Measurements from ENCODE around the gene NR2C2AP. TPM values are rescaled to one million over a fixed set of nuclear protein-coding genes. Genes with fewer than 3 reads are reported as not detected.

NR2C2AP gene
- total RNA-seq, 2 experiments from 2014 or later, result 37.8 to 40.0 TPM

GRCh38 chr19:19162495-19162894 is 40.7 kb downstream of the NR2C2AP start:
- Mint-ChIP-seq H3K36me3 (ENCODE audit: low read depth) (no peaks in the 10 kb centered on the region), H3K27ac (no peak overlapping the region), H3K4me1 (ENCODE audit: low read depth) (peaks cover 7% of the 10 kb centered on the region), H3K4me3 (no peak overlapping the region), H3K9me3 (no peaks in the 10 kb centered on the region), H3K27me3 (no peaks in the 10 kb centered on the region)
- ChIA-PET POLR2A (no interaction called here), CTCF (interaction anchor here (1.6 kb wide), 1 partner anchor 12 kb away, joined by 7 read pairs; no protein-coding TSS in a partner anchor)
- no peak for ATAC-seq
- no peak for DNase-seq
- TF ChIP-seq, protein P1, sequence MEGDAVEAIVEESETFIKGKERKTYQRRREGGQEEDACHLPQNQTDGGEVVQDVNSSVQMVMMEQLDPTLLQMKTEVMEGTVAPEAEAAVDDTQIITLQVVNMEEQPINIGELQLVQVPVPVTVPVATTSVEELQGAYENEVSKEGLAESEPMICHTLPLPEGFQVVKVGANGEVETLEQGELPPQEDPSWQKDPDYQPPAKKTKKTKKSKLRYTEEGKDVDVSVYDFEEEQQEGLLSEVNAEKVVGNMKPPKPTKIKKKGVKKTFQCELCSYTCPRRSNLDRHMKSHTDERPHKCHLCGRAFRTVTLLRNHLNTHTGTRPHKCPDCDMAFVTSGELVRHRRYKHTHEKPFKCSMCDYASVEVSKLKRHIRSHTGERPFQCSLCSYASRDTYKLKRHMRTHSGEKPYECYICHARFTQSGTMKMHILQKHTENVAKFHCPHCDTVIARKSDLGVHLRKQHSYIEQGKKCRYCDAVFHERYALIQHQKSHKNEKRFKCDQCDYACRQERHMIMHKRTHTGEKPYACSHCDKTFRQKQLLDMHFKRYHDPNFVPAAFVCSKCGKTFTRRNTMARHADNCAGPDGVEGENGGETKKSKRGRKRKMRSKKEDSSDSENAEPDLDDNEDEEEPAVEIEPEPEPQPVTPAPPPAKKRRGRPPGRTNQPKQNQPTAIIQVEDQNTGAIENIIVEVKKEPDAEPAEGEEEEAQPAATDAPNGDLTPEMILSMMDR (IDR thresholded peaks at IDR 0.05), result no peak
- intact Hi-C loops (cut with micrococcal nuclease), result no loop called here

- H3K27ac Mint-ChIP-seq, result no peak overlapping the region
- ChIA-PET CTCF (interaction anchor here (1.6 kb wide), 1 partner anchor 15 kb away, joined by 4 read pairs; no protein-coding TSS in a partner anchor), POLR2A (interaction anchor here (0.6 kb wide), 2 partner anchors 8 to 96 kb away, joined by 3 read pairs; no protein-coding TSS in a partner anchor)
- TF ChIP-seq, protein P1 (IDR thresholded peaks at IDR 0.05), result no peak
- H3K4me1 Mint-ChIP-seq (ENCODE audit: low read depth), result peaks cover 7% of the 10 kb centered on the region
- no peaks in the 10 kb centered on the region for H3K9me3 Mint-ChIP-seq
- ATAC-seq, result no peak
- H3K27me3 Mint-ChIP-seq, result no peaks in the 10 kb centered on the region
- DNase-seq, result no peak
- H3K4me3 Mint-ChIP-seq, result no peak overlapping the region
- intact Hi-C loops (cut with micrococcal nuclease), result no loop called here
- peaks cover 12% of the 10 kb centered on the region for H3K36me3 Mint-ChIP-seq (ENCODE audit: low read depth)
Observed at GRCh38 chr19:19160461-19161035, 42.7 kb downstream of the NR2C2AP start.

DNA sequence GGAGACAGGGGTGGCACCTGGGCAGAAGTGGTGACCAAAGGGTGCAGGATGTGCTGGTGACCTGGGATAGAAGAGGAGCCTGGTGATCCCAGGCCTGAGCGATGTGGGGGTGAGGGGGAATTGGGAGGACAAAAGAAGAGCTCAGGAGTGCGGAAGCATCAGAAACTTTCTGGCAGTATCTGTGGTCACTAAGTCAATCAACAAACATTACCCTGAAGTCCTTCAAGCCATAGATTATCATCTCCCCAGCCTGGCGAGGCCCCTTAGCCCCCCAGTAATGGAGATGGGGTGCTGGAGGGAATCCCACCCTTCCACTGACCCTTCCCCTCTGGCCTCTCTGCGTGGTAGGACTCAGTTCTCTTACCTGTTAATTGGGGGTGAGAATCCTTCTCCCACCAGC is 43.7 kb downstream of the NR2C2AP start:
- intact Hi-C loops (cut with micrococcal nuclease), result no loop called here
- ATAC-seq, result no peak
- ChIA-PET POLR2A (no interaction called here), CTCF (interaction anchor here (0.8 to 1.0 kb wide), 2 partner anchors 15 to 16 kb away, joined by 3 to 5 read pairs; no protein-coding TSS in a partner anchor)
- Mint-ChIP-seq H3K27ac (no peak overlapping the region), H3K9me3 (no peaks in the 10 kb centered on the region), H3K27me3 (no peaks in the 10 kb centered on the region), H3K4me1 (ENCODE audit: low read depth) (peaks cover 7% of the 10 kb centered on the region), H3K36me3 (ENCODE audit: low read depth) (peaks cover 19% of the 10 kb centered on the region), H3K4me3 (no peak overlapping the region)
- no peak for DNase-seq
- TF ChIP-seq, protein P1 (IDR thresholded peaks at IDR 0.05), result no peak

DNA sequence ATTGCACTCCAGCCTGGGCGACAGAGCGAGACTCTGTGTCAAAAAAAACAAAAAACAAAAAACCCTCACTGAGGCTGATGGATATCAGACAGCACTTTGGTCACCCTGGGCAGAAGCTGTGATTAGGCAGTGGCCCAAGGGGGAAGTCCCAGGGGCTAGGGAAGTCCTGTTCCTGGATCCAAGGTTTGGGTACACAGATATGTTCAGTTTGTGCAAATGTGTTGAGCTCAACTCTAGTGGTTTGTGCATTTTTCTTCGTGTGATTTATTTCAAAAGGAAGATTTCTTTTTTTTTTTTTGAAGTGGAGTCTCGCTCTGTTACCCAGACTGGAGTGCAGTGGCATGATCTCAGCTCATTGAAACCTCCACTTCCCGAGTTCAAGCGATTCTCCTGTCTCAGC is 45.4 kb downstream of the NR2C2AP start:
- peaks cover 19% of the 10 kb centered on the region for H3K36me3 Mint-ChIP-seq (ENCODE audit: low read depth)
- TF ChIP-seq, protein P1 (IDR thresholded peaks at IDR 0.05), result no peak
- H3K4me1 Mint-ChIP-seq (ENCODE audit: low read depth), result peaks cover 7% of the 10 kb centered on the region
- DNase-seq (no peak), ATAC-seq (no peak)
- no peak overlapping the region for H3K4me3 Mint-ChIP-seq
- no peaks in the 10 kb centered on the region for H3K27me3 Mint-ChIP-seq
- POLR2A ChIA-PET, result no interaction called here
- CTCF ChIA-PET, result interaction anchor here (0.8 to 3.5 kb wide), 2 partner anchors 11 to 17 kb away, joined by 4 to 21 read pairs; no protein-coding TSS in a partner anchor
- intact Hi-C loops (cut with micrococcal nuclease), result no loop called here
- H3K27ac Mint-ChIP-seq, result no peak overlapping the region
- no peaks in the 10 kb centered on the region for H3K9me3 Mint-ChIP-seq

DNA sequence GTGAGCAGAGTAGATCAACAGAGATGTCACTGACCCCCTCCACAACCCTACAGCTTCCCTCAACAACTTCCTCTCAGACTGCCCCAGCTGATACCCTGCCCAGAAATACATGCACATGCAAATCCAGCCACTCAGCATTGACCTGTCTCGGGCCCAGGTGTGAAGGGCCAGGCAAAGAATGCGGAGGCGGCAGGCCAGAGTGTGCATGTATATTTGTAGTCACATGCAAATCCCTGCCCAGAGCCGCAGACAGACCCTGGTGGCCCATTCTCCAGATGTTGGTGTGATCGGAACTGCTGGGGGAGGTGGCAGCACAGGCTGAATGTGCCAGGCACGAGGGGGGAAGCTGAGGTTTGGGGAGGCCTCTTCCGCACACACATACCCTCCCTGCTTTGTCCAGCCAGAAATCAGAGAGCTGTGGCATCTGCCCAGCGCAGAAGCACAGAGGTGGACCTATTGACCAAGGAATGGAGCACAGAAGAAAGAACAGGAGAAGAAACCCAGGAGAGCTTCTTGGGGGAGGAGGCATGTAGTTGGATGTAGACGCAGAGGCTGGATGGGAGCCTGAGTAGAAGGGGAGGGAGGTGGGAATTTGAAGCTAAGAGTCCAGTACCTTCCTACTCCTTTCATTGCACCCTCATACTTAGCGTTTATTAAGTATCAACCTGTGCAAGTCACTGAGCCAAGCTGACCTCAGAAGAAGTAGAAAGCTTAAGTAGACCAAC is 47.6 kb downstream of the NR2C2AP start:
- Mint-ChIP-seq H3K4me3 (no peak overlapping the region), H3K27me3 (no peaks in the 10 kb centered on the region), H3K36me3 (ENCODE audit: low read depth) (peaks cover 19% of the 10 kb centered on the region), H3K27ac (no peak overlapping the region), H3K4me1 (ENCODE audit: low read depth) (peaks cover 4% of the 10 kb centered on the region), H3K9me3 (no peaks in the 10 kb centered on the region)
- no peak for DNase-seq
- ATAC-seq, result no peak
- intact Hi-C loops (cut with micrococcal nuclease), result no loop called here
- CTCF ChIA-PET, result interaction anchor here (2.9 to 3.5 kb wide), 2 partner anchors 9 to 19 kb away, joined by 19 to 21 read pairs; no protein-coding TSS in a partner anchor
- POLR2A ChIA-PET, result interaction anchor here (0.6 to 1.6 kb wide), 3 partner anchors 8 to 270 kb away, joined by 3 to 5 read pairs (median 4); no protein-coding TSS in a partner anchor
- TF ChIP-seq, protein P1 (IDR thresholded peaks at IDR 0.05), result no peak
